C4-2B (cell line): ENCODE measurements around the gene PRUNE2.

Experiments
- CTCF ChIP-seq: fragments of 450-650 bp; conservative IDR thresholded peaks from 2 replicates; pipeline ENCODE4 v1.5.1; 2017; ENCODE audit warnings: mild to moderate bottlenecking
- ZFX ChIP-seq: fragments of 450-650 bp; IDR thresholded peaks from 2 replicates; pipeline ENCODE4 v1.6.1; 2017

- TF ChIP-seq CTCF (no peak), ZFX (no peak)
Observed at GRCh38 chr9:76917299-76917698, 11.4 kb upstream of the PRUNE2 start.
